ENCODE data around the gene CCDC121.

DNA sequence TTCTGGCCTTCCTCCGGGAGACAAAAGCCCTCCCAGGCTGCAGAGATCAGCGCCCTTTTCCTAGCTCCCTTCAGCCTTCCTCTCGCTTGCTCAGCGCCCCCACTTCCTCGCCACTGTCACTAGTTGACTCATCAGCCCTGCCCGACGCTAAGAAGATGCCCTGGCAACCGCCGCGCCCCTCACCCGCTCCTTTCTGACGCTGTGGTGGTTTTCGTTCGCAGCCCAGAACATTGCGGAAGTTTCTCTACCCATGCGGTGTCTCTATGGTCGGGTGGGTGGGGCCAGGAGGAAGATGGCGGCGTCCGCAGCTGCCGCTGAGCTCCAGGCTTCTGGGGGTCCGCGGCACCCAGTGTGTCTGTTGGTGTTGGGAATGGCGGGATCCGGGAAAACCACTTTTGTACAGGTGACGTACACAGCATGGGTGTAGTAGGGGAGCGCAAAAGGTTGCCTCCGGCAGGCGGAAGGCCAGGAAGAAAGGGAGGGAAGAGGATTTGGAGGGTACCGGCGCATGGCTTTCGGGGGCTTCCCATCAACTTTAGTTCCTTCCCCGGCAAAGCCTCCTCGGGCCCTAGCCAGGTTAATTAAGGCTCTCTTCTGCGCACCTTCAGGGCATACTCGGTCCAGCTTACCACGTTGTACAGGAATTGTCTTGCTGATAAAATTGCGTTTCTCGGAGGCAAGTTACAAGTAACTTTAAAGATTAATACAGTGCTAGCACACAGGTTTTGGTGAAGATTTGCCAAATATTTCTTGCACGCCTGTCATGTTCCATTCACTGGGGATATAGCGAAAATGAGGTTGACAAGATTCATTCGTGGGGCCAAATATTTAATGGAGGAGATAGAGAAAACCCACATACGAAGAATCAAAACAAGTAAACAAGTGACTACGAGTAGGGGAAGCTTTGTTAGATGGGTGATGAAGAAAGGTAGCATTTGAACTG lies at the start of gene CCDC121, which contains the start of gene GPN1:
- TF ChIP-seq, protein P1, sequence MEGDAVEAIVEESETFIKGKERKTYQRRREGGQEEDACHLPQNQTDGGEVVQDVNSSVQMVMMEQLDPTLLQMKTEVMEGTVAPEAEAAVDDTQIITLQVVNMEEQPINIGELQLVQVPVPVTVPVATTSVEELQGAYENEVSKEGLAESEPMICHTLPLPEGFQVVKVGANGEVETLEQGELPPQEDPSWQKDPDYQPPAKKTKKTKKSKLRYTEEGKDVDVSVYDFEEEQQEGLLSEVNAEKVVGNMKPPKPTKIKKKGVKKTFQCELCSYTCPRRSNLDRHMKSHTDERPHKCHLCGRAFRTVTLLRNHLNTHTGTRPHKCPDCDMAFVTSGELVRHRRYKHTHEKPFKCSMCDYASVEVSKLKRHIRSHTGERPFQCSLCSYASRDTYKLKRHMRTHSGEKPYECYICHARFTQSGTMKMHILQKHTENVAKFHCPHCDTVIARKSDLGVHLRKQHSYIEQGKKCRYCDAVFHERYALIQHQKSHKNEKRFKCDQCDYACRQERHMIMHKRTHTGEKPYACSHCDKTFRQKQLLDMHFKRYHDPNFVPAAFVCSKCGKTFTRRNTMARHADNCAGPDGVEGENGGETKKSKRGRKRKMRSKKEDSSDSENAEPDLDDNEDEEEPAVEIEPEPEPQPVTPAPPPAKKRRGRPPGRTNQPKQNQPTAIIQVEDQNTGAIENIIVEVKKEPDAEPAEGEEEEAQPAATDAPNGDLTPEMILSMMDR (conservative IDR thresholded peaks at IDR 0.05; ENCODE audit: low read depth, low read length), result no peak
- no peak for TF ChIP-seq EZH2 (IDR thresholded peaks at IDR 0.05; ENCODE audit: low read length, unreplicated experiment)
